Glomerular visceral epithelial cell (primary cell): ENCODE data around the gene FBLN7.
A peak's percentile ranks its signal among the peaks of the same experiment; 100 is the strongest.
"Not testable (repeated sequence)": the region's sequence is repeated elsewhere in the genome, so short reads cannot be mapped to it uniquely, and the experiment has no call there.

Source experiments
- DNase-seq: peaks from one replicate; pipeline ENCODE4 v3.0.0-alpha.2; 2016; ENCODE audit errors: extremely low spot score

Gene FBLN7

GRCh38 chr2:112138159-112139032 is at the start of gene FBLN7:
Gene FBLN7, plus strand, starts transcription at chr2:112138385. Its CDS starts 271 bp downstream, at chr2:112138656.
- DNase-seq = no peak

- DNase-seq = no peak
These were observed 48.8 kb upstream of the FBLN7 start for GRCh38 chr2:112089375-112089774.

- DNase-seq = peak; percentile 60
These were observed 45.7 kb upstream of the FBLN7 start for GRCh38 chr2:112092286-112093041.

- no peak for DNase-seq
These were observed 45.0 kb upstream of the FBLN7 start for GRCh38 chr2:112093216-112093615.

GRCh38 chr2:112095681-112096080 is 42.5 kb upstream of the FBLN7 start:
- DNase-seq = no peak

- DNase-seq = no peak
These were observed 42.1 kb upstream of the FBLN7 start for GRCh38 chr2:112096098-112096497.

- DNase-seq = no peak
These were observed 29.9 kb upstream of the FBLN7 start for GRCh38 chr2:112108178-112108832.

- no peak for DNase-seq
These were observed 28.9 kb upstream of the FBLN7 start for GRCh38 chr2:112109278-112109677.

GRCh38 chr2:112110966-112111365 is 27.2 kb upstream of the FBLN7 start:
- no peak for DNase-seq

- not testable (repeated sequence) for DNase-seq
These were observed 24.8 kb upstream of the FBLN7 start for GRCh38 chr2:112113354-112113753.

GRCh38 chr2:112118148-112118547 is 20.0 kb upstream of the FBLN7 start:
- DNase-seq = no peak

- DNase-seq = peak; percentile 49
These were observed 16.4 kb upstream of the FBLN7 start for GRCh38 chr2:112121682-112122254.

GRCh38 chr2:112129060-112129459 is 9.1 kb upstream of the FBLN7 start:
- no peak for DNase-seq

- DNase-seq = no peak
These were observed 4.8 kb upstream of the FBLN7 start for GRCh38 chr2:112133344-112133743.

- no peak for DNase-seq
These were observed 4.1 kb upstream of the FBLN7 start for GRCh38 chr2:112134120-112134519.

- DNase-seq = peak; percentile 38
These were observed 2.1 kb upstream of the FBLN7 start for GRCh38 chr2:112136096-112136495.

GRCh38 chr2:112137516-112138158 is 548 bp upstream of the FBLN7 start:
- DNase-seq = no peak

GRCh38 chr2:112139033-112139614 is 939 bp downstream of the FBLN7 start:
- DNase-seq = not testable (repeated sequence)

GRCh38 chr2:112139661-112140204 is 1.5 kb downstream of the FBLN7 start:
- not testable (repeated sequence) for DNase-seq

- DNase-seq = no peak
These were observed 2.1 kb downstream of the FBLN7 start for GRCh38 chr2:112140205-112140802.
